Natural killer cell treated with Interleukin-12 subunit alpha and Interleukin-12 subunit beta and Interleukin-15 and Interleukin-18, amount 100 ng/mL, for 72 hours (primary cell): Measurements from ENCODE around the gene DIAPH1. TPM values are rescaled to one million over a fixed set of nuclear protein-coding genes. Genes with fewer than 3 reads are reported as not detected.
A peak's percentile ranks its signal among the peaks of the same experiment; 100 is the strongest.

Source experiments
- ATAC-seq, 2 donors: fragments of 150-1000 bp; cut with Tn5 transposase in 1 of 2; sonication (Bioruptor Pico), chemical (Tn5 transposase) in 1 of 2; 2 replicates each; pipeline ENCODE4 v1.10.0; 2021
- DNase-seq: peaks from one replicate; pipeline ENCODE4 v3.0.0; 2022; ENCODE audit warnings: low spot score
- H3K27ac Mint-ChIP-seq, 2 donors: 1 replicate in 1 of 2; 2 replicates in 1 of 2; pipeline ENCODE4 v1.8.0; 2022; ENCODE audit warnings: mixed read lengths in 2 of 2, mild to moderate bottlenecking in 1 of 2, moderate library complexity in 1 of 2
- H3K27me3 Mint-ChIP-seq, 2 donors: 1 replicate in 1 of 2; 2 replicates in 1 of 2; pipeline ENCODE4 v1.8.0; 2022; ENCODE audit warnings: mixed read lengths in 2 of 2
- H3K36me3 Mint-ChIP-seq: one replicate; pipeline ENCODE4 v1.8.0; 2022; ENCODE audit warnings: mixed read lengths
- H3K4me1 Mint-ChIP-seq, 2 donors: 1 replicate in 1 of 2; 2 replicates in 1 of 2; pipeline ENCODE4 v1.8.0; 2022; ENCODE audit warnings: low read depth in 2 of 2, mixed read lengths in 2 of 2, mild to moderate bottlenecking in 1 of 2
- H3K4me3 Mint-ChIP-seq: one replicate; pipeline ENCODE4 v1.8.0; 2022; ENCODE audit warnings: mixed read lengths
- H3K9me3 Mint-ChIP-seq: 2 replicates; pipeline ENCODE4 v1.8.0; 2022; ENCODE audit warnings: mixed read lengths
- total RNA-seq, 2 donors: library from RNA; stranded (reverse); gene quantifications; one replicate each; pipeline ENCODE4 v1.2.3, GENCODE V29; 2022

Gene DIAPH1
- total RNA-seq, 2 donors from 2014 or later = 280 to 289 TPM

DNA sequence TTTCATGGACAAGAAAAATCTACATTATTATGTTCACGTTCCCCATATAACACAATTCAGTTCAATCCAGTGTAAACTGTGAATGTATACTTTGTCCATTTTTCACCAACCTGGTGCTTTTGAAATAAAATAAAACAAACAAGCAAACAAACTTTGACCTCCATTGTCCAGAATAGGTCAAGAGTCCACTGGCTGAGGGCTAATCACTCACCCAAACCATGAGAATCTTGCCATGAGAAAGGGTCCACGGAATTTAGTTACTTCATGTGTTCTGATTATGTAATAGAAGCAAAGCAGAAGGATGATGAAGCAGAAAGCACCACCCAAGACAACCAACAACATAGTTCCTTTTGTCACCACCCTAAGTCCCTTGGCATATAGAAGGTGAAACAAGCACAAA lies 28.7 kb downstream of the DIAPH1 start:
- Mint-ChIP-seq H3K27me3 (no peaks in the 10 kb centered on the region), H3K36me3 (peaks cover 7% of the 10 kb centered on the region), H3K4me1 (peaks cover 40 to 52% of the 10 kb centered on the region in 2 donors), H3K4me3 (no peak overlapping the region), H3K27ac (no peak overlapping the region), H3K9me3 (no peaks in the 10 kb centered on the region)
- DNase-seq (no peak), ATAC-seq (no peak)

DNA sequence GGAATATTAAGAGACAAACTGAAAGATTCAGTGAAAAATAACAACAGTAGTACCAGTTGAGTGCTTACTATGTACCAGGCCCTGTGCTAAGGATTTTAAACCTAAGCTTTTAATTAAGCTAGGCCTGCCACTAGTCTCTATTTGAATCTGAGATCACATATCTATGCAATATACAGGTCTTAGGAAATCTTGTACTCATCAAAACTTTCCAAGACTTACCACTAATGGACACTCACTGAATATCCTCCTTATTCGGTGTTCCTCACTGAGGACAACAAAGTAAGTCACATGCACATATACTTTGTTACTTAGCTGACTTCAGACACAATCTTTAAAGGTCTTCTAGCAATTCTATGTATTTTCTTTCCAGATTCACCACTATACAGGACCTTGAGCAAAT lies 32.6 kb downstream of the DIAPH1 start:
- Mint-ChIP-seq H3K4me1 (peaks cover 31 to 35% of the 10 kb centered on the region in 2 donors), H3K4me3 (no peak overlapping the region), H3K27me3 (no peaks in the 10 kb centered on the region), H3K27ac (no peak overlapping the region), H3K36me3 (peaks cover 21% of the 10 kb centered on the region), H3K9me3 (no peaks in the 10 kb centered on the region)
- ATAC-seq (no peak), DNase-seq (no peak)

GRCh38 chr5:141585594-141585993 lies 33.2 kb downstream of the DIAPH1 start:
- no peak for ATAC-seq
- peaks cover 27% of the 10 kb centered on the region for H3K36me3 Mint-ChIP-seq

GRCh38 chr5:141574122-141574510 lies 44.7 kb downstream of the DIAPH1 start:
- H3K36me3 Mint-ChIP-seq = peaks cover 43% of the 10 kb centered on the region

More at GRCh38 chr5:141585594-141585993, 33.2 kb downstream of the DIAPH1 start:
- H3K9me3 Mint-ChIP-seq = no peaks in the 10 kb centered on the region
- H3K4me3 Mint-ChIP-seq = no peak overlapping the region
- peaks cover 24 to 28% of the 10 kb centered on the region in 2 donors for H3K4me1 Mint-ChIP-seq
- H3K27me3 Mint-ChIP-seq = no peaks in the 10 kb centered on the region
- no peak overlapping the region for H3K27ac Mint-ChIP-seq
- no peak for DNase-seq

DNA sequence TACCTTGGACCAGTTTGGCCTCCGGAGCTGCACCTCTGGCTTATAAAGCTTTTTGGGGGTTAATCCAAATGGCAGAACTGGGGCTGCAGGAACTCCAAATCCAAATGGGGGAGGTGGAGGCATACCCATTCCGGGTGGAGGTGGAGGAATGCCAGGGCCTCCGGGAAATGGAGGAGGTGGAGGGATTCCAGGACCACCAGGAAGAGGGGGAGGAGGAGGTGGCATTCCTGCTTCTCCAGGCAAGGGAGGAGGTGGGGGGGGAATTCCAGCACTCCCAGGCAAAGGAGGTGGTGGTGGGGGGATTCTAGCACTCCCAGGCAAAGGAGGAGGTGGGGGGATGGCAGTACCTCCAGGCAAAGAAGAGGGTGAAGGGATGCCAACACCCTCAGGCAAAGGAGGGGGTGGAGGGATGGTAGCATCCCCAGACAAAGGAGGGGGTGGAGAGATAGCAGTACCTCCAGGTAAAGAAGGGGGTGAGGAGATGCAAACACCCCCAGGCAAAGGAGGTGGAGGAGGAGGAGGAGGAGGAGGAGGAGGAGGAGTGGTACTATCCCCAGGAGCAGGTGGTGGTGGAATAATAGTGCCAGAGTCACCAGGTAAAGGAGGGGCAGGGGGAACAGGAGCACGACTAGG lies 45.2 kb downstream of the DIAPH1 start:
- H3K4me1 Mint-ChIP-seq = peaks cover 0 to 5% of the 10 kb centered on the region in 2 donors
- H3K4me3 Mint-ChIP-seq = no peak overlapping the region
- no peaks in the 10 kb centered on the region for H3K9me3 Mint-ChIP-seq
- H3K36me3 Mint-ChIP-seq = peaks cover 38% of the 10 kb centered on the region
- H3K27me3 Mint-ChIP-seq = no peaks in the 10 kb centered on the region
- H3K27ac Mint-ChIP-seq = no peak overlapping the region
- DNase-seq (no peak), ATAC-seq (no peak)

More at GRCh38 chr5:141574122-141574510, 44.7 kb downstream of the DIAPH1 start:
- ATAC-seq (no peak), DNase-seq (no peak)
- no peaks in the 10 kb centered on the region for H3K27me3 Mint-ChIP-seq
- peaks cover 0 to 5% of the 10 kb centered on the region in 2 donors for H3K4me1 Mint-ChIP-seq
- no peak overlapping the region for H3K4me3 Mint-ChIP-seq
- no peak overlapping the region for H3K27ac Mint-ChIP-seq
- H3K9me3 Mint-ChIP-seq = no peaks in the 10 kb centered on the region

DNA sequence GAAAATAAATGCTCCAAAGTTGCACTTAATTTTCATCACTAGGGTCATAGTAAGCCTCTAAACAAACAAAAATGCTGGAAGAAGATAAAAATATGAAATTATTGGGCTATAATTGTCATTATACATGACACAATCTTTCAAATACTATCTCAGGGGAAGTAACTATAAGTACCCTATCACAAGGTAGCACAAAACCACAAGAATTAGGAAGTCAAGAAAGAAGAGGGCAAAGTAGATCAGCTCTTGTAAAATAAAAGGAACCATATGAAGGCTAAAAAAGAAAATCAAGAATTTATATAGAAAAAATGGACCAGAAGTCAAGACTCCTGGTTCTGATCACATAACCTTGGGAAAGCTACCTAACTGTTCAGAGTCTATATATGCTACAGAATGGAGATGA lies 48.1 kb downstream of the DIAPH1 start:
- DNase-seq (no peak), ATAC-seq (no peak)
- peaks cover 11 to 18% of the 10 kb centered on the region in 2 donors for H3K4me1 Mint-ChIP-seq
- H3K27ac Mint-ChIP-seq = peak overlapping the region; percentile 2 to 11
- no peak overlapping the region for H3K4me3 Mint-ChIP-seq
- no peaks in the 10 kb centered on the region for H3K9me3 Mint-ChIP-seq
- H3K36me3 Mint-ChIP-seq = peaks cover 25% of the 10 kb centered on the region
- H3K27me3 Mint-ChIP-seq = no peaks in the 10 kb centered on the region

GRCh38 chr5:141567513-141568117 lies 51.2 kb downstream of the DIAPH1 start:
- no peaks in the 10 kb centered on the region for H3K27me3 Mint-ChIP-seq
- H3K4me3 Mint-ChIP-seq = no peak overlapping the region
- ATAC-seq (no peak), DNase-seq (no peak)
- peak overlapping the region; percentile 80 to 87 for H3K27ac Mint-ChIP-seq
- peaks cover 29 to 41% of the 10 kb centered on the region in 2 donors for H3K4me1 Mint-ChIP-seq
- no peaks in the 10 kb centered on the region for H3K9me3 Mint-ChIP-seq
- H3K36me3 Mint-ChIP-seq = peaks cover 43% of the 10 kb centered on the region

DNA sequence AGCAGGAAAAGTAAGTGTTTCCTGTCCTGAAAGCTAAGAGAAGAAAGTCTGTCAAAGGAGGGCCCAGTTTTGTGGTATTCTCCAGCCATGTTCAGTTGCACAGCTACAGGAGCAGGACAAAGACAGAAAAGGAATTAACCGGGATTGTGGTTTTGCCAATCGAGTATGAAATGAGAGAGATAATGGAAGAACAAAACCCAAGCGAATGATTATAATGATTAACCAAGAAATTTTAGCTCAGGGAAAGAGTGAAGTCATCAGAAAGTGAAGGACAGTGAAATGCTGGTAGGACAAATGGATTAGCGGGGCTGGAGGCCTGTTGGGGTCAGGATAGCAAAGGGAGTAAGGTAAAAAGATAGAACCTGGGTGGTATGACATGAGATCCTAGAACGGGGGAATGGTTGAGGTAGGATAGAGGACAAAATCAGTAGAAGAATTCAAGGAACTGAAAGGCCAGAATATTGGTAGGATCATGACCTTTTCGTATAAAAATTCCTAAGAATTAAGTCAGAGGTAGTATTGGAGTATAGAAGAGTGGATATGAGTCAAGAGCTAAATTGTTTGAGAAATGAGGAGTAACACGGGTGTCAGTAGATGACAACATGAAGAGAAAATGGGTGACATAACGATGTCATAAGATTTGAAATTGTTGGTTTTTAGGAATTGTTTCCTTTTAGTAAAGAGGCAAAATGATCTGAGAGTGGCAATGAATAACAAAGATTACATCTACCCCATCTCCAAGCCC lies 52.8 kb downstream of the DIAPH1 start:
- Mint-ChIP-seq H3K9me3 (no peaks in the 10 kb centered on the region), H3K27ac (peak overlapping the region; percentile 80 to 87), H3K4me1 (peaks cover 29 to 41% of the 10 kb centered on the region in 2 donors), H3K27me3 (no peaks in the 10 kb centered on the region), H3K4me3 (no peak overlapping the region), H3K36me3 (peaks cover 48% of the 10 kb centered on the region)
- DNase-seq (no peak), ATAC-seq (no peak)

DNA sequence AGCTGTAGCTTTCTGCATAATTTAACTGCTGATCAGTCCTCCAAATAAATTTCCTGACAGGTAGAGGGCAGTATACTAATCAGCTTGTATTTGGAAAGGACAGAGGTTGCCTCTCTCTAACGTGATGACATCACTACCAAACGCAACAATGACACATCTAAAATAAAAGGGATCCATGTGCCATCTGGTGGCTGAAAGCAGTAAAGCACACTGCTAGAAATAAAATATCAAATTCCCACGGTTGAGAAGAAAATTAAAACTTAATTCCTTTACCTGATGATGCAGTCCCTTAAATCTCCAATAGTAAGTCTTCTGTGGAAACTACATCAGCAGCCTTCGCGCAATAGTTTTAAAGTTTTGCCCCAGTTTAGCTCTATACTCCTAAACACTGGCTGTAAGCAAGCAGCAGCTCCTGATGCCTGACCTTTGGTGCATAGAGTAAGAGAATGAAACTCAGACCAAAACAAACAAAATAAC lies 54.5 kb downstream of the DIAPH1 start:
- H3K4me3 Mint-ChIP-seq = peak overlapping the region; percentile 18

DNA sequence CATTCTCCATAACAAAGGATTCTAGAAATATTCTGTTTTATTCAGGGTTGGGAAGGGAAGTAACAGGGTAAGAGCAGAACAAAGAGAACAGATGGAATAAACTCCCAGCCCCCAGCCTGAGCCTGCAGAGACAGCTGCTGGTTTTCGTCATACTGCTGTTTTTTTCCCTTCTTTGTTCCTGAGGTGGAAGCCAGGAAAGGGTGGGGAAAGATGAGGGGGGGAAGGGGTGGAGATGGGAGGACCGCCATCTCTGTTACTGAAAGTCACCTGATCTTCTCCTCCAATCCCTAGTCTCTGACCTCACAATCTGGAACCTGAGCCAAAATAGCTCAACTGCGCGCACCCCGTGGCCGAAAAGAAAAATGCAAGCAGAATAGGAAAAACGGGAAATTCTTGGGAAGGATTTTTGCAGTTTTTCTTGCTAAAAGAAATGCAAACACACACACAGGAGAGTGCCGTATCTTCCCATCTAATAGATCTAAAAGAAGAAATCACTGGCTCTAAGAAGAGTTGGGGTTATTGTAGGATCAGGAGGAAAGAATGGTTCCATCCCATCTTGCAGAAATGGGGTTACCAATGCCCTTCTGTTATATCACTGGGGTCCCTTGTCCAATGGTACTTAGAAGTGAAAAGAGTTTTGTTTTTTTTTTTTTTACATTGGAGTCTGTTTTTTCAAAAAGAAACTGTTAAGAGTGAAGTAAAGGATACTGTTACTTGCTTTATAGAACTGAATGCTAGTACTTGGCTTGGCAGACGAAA lies 57.9 kb downstream of the DIAPH1 start:
- peak overlapping the region; percentile 24 to 54 for H3K27ac Mint-ChIP-seq
- H3K4me1 Mint-ChIP-seq = peaks cover 34 to 38% of the 10 kb centered on the region in 2 donors
- ATAC-seq = no peak
- no peak overlapping the region for H3K4me3 Mint-ChIP-seq
- peaks cover 38% of the 10 kb centered on the region for H3K36me3 Mint-ChIP-seq
- no peaks in the 10 kb centered on the region for H3K9me3 Mint-ChIP-seq
- no peak for DNase-seq
- H3K27me3 Mint-ChIP-seq = no peaks in the 10 kb centered on the region

More for the DNA sequence above, 54.5 kb downstream of the DIAPH1 start:
- H3K36me3 Mint-ChIP-seq = peaks cover 42% of the 10 kb centered on the region
- ATAC-seq (peak; percentile 95 to 97), DNase-seq (peak; percentile 81)
- peak overlapping the region; percentile 80 to 87 for H3K27ac Mint-ChIP-seq
- no peaks in the 10 kb centered on the region for H3K9me3 Mint-ChIP-seq
- no peaks in the 10 kb centered on the region for H3K27me3 Mint-ChIP-seq
- peaks cover 29 to 39% of the 10 kb centered on the region in 2 donors for H3K4me1 Mint-ChIP-seq

GRCh38 chr5:141560151-141560550 lies 58.6 kb downstream of the DIAPH1 start:
- Mint-ChIP-seq H3K27me3 (no peaks in the 10 kb centered on the region), H3K27ac (peak overlapping the region; percentile 24 to 54), H3K9me3 (no peaks in the 10 kb centered on the region), H3K4me1 (peaks cover 28 to 31% of the 10 kb centered on the region in 2 donors), H3K4me3 (no peak overlapping the region), H3K36me3 (peaks cover 32% of the 10 kb centered on the region)
- ATAC-seq (no peak), DNase-seq (no peak)

GRCh38 chr5:141559461-141559860 lies 59.3 kb downstream of the DIAPH1 start:
- H3K27ac Mint-ChIP-seq = peak overlapping the region in 1 of 2 donors; percentile 54
- no peaks in the 10 kb centered on the region for H3K27me3 Mint-ChIP-seq
- ATAC-seq (no peak), DNase-seq (no peak)
- H3K9me3 Mint-ChIP-seq = no peaks in the 10 kb centered on the region
- H3K4me1 Mint-ChIP-seq = peaks cover 26 to 30% of the 10 kb centered on the region in 2 donors
- H3K4me3 Mint-ChIP-seq = no peak overlapping the region
- H3K36me3 Mint-ChIP-seq = peaks cover 29% of the 10 kb centered on the region

- H3K27ac Mint-ChIP-seq = peak overlapping the region; percentile 54 to 84
- H3K36me3 Mint-ChIP-seq = peaks cover 20% of the 10 kb centered on the region
- H3K27me3 Mint-ChIP-seq = no peaks in the 10 kb centered on the region
- H3K4me1 Mint-ChIP-seq = peaks cover 16 to 17% of the 10 kb centered on the region in 2 donors
- no peak for DNase-seq
- H3K4me3 Mint-ChIP-seq = no peak overlapping the region
- ATAC-seq = no peak
- H3K9me3 Mint-ChIP-seq = no peaks in the 10 kb centered on the region
These were observed 60.6 kb downstream of the DIAPH1 start for GRCh38 chr5:141558150-141558549.
